HG03135 (cell line): ENCODE measurements around the gene SLC8A2.

Experiments
- ATAC-seq: cut with Tn5 transposase; IDR thresholded peaks from one replicate; pipeline ENCODE4 v1.9.1; 2021; ENCODE audit warnings: mild to moderate bottlenecking, moderate library complexity; ENCODE audit not compliant: unreplicated experiment

The SLC8A2 gene

DNA sequence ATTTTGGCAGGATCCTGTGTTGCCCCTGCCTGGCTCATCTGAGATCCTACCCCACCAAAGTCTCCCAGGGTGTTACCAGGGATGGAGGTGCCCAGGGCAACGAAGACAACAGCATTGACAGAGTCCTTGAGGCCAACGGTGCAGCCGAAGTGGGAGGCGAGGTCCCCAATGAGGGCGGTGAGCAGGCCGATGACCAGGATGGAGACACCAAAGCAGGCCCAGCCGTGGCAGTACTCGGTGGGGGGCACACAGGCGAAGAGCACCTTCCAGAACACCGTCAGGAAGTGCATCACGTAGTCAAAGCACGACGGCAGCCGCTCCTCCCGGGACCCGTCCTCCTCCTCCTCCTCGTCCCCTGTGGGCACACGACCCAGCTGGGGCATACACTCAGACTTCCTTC is 39.6 kb downstream of the SLC8A2 start:
- ATAC-seq, result no peak

DNA sequence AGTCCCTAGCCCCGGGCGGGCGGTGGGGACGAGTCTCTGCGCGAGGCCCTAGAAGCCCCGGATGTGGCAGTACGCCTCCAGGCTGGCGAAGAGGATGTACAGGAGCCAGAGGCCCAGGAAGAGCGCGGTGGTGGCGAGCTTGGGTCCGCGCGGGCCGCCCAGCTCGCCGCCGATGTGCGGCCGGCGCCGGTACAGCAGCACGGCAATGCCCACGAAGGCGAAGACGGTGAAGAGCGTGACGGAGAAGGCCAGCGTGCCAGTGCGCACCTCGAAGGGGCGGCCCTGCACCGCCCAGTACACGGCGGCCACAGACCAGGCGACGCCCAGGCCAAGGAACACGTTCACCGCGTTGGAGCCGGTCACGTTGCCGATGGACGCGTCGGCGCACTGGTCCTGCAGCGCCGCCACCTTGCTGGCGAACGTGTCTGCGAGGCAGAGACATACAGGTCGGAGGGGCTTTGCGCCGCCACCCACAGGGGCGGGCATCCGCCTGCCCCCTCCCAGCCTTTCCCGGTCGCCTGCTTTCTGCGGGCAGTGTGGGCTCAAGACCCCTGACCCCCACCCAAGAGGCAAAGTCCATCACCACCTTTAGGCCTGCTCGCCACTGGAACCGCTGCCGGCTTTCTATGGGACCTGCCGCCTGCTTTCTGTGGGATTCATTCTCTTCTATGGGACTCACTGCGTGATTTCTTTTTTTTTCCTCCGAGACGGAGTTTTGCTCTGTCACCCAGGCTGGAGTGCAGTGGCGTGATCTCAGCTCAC is 41.5 kb downstream of the SLC8A2 start:
- no peak for ATAC-seq

DNA sequence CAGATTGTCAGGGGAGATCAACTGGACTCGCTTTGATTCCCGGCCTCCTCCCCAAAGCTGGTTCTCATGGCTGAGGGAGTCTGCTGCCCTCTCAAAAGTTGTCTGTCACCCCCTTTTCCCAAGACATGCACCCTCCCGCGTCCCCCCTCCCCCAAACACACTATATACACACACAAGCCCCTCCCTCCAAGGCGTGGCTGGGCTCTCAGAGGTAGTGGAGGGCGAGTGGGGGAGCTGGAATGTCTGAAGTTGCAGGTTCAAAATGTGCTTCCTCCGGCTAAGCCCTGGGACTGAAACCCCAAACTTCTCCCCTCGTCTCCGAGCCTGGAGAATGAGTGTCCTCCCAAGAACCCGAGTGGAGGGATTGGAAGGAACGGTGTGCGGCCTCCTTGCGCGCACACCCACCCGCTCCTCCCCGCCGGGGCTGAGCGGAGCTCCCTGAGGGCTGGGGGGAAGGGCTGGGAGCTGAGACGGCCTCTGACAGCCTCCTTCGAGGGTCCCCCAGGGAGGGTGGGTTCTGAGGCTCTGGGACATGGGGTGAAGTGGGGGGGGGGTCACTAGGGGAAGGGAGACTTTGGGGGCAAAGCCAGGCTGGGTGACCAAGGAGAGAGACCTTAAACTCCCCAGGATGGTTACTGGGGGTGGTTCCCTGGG is 42.4 kb downstream of the SLC8A2 start:
- no peak for ATAC-seq

DNA sequence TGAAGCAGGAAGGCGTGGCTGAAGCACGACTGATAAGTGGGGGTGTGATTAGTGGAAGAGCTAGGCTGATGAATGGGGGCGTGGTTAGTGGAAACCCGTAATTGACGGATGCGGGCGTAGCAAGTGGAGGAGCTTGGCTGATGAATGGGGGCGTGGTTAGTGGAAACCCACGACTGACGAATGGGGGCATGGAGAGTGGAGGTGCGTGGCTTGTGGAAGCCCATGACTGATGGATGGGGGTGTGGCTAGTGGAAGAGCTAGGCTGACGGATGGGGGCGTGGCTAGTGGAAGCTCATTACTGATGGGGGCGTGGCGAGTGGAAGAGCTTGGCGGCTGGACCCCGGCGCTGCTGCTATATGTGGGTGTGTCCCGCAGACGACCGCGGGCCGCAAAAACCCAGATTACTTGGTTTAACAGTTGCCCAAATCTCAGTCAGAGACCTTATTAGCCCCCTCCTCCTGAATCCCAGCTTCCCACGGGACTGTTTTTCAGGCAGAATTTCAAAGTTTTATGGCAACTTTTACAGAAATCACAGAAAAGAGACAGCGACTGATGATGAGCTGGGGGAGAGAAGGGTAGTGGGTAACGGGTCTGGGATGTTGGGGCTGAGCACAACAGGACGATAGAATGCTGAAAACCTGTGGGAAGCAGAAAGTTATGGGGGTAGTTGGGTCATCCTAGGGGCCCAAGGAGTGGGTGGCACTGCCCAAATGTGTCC is 43.4 kb downstream of the SLC8A2 start:
- no peak for ATAC-seq

DNA sequence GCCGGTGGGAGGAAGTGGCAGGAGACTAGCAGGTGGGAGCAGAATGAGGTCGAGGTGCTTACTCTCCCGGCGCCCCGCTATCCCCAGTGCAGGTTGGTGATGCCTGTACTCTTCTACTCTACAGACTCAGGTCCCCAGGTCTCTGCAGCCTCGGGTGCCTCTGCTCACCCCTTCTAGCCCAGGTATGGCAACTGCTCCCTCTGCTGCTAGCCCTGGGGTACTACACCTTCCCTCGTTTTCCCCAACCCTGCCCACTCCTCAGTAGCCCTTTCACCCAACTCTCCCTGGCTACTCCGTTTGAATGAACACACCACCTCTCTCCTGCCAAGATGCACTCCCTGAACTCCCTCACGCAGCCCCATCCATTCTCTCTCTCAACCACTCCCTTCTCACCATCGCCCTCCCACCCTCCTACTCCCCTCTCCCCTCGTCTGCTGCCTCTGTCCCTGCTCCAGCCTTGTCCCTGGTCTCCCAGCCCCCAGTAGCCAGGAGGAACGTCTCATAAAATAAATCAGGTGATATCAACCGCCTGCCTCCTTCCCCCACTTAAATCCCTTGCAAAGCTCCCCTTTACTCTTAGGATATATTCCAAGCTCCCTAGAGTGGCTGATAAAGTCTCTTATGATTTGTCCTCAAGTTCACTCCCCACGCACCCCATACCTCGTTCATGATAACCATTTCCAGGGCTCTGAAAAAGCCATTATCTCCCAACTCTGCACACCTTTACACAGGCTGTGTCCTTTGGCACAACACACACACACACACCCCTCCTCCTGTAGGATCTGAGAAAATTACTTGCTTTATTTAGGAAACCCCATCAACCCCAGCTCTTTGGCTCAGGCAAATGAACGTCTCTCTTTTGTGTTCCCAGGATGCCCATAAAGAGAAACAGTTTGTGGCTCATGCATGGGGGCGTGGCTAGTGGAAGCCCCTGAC is 44.2 kb downstream of the SLC8A2 start:
- no peak for ATAC-seq

DNA sequence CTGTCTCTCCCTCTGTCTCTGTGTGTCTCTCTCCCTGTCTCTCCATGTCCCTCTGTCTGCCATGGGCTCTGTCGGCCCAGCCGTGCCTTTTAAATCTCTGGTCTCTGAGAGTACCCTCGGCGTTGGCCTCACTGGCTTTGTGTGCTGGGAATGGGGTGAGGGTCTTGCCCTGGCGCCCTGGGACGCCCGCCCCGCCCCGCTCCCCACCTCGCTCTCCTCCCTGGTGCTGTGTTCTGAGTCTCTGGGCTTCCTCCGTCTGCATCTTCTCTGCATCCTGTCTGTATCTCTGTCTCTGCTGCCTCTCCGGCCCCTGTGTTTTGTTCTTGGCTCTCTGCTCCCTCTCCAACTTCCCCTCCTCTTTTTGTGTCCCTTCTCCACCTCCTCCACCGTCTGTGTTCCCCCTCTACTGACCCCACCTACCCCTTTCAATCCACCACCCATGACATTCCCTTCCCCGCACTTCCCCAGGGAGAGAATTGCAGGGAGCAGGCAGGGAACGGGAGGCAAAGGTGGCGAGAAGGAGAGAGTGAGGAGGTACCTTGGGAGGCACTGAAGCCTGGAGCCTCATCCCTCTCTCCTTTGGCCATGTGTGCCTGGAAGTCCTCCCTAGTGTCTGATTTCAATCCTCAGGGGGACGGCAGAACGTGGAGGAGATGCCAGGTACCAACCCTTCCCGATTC is 48.4 kb downstream of the SLC8A2 start:
- no peak for ATAC-seq

DNA sequence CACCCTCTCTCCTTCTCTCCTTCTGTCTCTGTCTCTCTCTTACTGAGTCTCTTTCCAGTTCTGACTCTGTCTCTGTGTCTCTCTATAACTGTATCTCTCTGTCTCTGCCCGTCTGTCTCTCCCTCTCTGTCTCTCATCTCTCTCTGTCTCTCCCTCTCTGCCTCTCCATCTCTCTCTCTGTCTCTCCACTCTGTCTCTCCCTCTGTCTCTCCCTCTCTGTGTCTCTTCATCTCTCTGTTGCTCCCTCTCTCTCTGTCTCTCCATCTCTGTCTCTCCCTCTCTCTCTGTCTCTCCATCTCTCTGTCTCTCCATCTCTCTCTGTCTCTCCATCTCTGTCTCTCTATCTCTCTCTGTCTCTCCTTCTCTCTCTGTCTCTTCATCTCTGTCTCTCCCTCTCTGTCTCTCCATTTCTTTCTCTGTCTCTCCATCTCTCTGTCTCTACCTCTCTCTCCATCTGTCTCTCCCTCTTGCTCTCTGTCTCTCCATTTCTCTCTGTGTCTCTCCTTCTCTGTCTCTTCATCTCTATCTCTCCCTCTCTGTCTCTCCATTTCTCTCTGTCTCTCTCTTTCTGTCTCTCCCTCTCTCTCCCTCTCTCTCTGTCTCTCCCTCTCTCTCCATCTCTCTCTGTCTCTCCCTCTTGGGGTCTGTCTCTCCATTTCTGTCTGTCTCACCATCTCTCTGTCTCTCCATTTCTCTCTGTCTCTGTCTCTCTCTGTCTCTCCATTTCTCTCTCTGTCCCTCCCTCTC is 49.1 kb downstream of the SLC8A2 start:
- no peak for ATAC-seq

DNA sequence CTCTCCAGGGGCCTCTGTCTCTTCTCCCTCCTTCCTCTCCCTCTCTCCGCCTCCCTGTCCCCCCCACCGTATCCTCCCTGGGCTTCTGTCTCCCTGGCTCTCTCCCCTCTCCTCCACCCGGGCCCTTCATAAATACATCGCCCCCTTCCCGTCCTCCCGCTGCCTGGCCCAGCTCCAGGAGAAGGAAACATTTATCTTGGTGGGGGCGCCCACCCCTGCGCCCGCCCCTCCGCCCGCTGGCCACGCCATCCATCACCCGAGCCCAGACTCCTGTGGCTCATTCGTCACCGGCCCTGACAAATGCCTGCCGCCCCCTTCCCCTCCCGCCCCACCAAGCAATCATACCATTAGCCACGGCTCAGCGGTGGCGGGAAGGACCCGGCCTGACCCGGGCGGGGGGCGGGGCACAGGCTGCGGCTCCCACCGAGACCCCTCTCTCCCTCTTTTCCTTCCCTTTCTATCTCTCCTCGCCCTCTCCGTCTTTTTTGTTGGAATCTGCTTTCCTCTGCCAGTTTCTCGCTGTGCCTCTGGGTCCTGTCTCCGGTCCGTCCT is 49.8 kb downstream of the SLC8A2 start:
- ATAC-seq, result no peak

DNA sequence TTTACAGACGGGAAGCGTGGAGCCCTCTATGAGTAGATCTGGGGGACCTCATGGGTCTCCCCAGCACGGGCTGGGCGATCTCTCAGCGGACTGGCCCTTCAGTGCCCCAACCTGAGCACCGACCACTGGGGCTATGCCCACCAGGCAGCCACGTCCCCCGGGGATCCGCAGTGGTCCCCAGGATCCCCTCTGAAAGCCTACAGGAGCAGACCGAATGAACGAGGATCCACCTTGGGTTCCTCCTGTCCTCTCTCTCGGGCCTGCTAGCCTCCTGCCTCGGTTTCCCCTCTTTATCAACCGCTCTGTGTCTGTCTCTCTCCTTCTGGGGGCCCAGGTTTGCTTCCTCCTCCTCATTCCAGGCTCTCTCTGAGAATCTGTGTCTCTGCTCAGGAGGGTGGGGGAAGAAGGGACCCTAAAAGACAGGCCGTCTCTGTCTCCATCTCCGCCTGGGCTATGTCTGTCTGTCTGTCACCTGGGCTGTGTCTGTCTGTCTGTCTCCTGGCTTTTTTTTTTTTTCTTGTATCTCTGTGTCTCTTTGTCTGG is 50.4 kb downstream of the SLC8A2 start:
- no peak for ATAC-seq

DNA sequence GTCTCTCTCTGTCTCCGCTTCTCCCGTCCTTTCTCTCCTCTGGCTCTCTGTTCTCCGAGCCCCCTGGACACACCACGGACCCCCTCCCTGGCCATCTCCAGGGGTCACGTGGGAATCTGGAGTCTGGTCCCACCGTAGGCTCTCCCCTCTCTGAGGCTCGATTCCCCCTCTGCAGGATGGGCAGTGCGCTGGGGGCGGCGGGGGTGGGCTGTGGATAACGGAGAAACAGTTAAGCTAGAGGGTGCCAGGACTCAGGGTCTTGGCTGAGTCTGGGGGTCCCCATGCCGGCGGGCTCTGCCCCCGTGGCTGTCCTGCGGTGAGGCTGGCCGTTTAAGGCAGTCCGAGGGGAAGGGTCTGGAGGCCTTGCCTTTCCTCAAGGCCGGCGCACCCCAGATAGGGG is 51.9 kb downstream of the SLC8A2 start:
- ATAC-seq, result no peak

DNA sequence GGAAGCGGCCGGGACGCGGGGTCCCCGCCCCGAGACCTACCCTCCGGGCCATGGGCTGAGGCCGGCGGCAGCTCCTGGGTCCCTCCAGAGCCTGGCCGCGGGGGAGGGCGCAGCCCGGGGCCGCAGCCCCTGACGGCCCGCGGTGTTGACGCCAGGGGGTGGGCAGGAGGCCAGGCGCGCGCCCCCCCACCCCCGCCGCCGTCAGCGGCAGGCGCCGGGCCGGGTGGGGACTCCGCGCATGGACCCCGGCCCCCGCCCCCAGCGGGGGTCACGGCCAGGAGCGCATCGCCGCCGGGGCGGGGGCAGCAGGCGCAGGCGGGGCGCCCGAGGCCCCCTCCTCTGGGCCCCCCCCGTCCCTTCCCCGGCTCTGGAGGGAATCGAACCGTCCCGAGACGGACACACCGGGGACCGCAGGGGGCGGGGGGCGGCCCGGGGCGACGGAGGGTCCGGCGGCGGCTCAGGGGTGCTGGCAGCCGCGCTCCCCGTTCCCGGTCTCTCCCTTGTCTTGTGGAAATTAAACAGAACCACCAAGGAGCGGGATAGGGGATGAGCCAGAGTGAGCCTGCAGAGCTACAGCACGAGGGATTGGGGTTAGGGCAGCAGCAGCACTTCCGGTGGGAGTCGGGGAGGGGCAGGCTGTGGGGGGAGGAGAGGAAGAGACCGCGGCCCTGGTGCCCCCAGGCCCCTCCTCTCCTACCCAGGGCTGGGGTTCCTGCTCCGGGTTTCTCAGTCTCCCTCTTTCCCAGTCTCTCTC is 52.5 kb downstream of the SLC8A2 start, which contains the start of gene MEIS3:
Gene MEIS3, minus strand, starts transcription at position 498 of the 754 bp plus-strand sequence. Its CDS starts 446 bp downstream, at position 52.
- no peak for ATAC-seq

DNA sequence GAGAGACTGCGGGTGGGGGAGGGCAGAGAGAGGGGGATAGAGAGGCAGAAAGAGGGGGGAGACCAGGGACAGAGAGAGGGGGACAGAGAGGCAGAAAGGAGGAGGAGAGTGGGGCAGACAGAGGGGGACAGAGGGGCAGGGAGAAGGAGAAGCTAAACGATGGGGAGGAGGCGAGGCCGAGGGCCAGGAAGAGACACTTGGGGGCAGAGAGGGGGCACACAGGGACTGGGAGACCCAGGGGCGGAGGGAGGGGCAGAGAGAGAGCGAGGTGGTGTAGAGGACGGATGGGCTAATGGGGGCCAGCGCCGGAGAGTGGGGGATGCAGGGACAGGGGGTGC is 53.0 kb downstream of the SLC8A2 start:
- no peak for ATAC-seq

DNA sequence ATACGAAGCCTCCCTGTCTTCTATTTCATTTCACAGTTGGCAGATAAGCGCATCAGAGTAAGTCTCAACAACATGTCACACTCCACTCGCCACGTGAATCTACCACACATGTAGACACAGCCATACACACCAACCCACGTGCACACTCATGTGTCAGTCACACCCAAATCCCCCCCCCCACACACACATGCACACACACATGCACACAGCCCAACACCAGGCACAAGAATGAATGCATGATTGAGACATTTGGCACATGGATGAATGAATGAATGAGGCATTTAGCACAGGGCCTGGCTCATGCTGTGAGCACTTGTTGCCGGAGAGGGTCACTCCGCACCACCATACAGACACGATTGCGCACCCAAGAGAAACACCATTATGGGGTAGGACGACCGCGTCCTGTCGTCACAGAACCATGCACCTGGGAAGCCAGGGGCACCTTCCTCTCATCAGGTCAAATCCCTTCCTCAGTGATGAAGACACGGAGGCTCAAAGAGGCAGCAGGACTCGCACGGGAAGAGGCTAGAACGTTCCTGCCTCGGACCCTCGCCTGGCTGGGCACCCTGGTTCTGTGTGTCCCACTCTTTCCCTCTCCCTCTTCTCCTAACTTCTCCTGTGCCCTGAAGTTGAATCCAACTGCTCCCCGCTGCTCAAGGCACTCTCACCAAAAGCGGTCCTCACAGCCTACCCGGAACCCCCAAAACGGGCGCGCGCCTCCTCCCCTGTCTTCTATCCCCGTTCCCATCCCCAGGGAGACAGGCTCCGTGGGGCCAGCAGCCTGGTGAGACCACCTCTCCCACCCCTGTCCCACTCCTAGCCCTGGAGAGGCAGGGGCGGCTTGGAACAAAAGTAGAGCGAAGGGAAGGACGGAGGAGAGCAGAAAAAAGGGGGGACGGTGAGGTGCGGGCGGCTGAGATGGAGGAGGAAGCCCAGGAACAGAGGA is 53.7 kb downstream of the SLC8A2 start:
- no peak for ATAC-seq

DNA sequence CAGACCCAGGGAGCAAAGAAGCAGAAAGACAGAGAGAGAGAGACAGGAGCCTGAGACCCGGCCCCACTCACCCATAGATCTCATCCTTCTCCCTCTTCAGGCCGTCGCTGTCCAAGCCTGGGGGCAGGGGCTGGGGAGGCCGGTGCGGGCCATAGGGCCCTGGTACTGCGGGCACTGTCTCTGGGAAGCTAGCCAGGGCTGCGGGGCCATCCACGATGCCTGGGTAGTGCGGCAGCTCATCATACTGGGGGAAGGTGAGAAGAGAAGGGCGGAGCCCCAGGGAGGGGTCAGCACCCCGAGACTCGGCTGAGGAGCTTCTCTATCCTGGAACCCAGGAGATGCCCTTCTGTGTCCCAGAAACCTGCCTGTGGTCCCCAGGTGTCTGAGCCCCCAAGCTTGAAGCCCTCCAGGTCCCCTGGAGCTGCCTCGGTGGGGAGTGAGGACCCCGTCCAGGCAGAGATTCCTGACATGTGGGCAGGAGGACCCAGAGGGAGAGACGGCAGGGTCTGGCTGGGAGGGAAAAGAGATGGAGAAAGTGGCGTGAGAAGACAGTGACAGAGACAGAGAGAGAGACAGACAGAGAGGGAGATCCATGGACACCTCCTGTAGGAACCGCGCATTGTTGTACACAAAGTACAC is 54.5 kb downstream of the SLC8A2 start:
- no peak for ATAC-seq

DNA sequence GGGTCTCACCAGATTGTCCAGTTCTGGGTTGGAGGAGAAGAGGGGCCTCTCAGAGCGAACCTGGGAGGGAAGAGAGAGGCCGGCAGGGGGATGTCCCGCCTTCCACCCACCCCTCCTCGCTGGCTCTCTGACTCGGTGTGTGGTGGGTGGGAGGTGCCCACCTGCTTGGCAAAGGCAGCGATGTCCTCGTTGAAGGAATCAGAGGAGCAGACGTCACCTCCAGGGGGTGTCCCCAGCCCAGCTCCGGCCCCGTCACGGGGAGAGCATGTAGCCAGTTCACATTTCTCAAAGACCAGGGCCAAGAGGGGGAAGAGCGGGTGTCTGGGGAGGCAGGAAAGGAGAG is 55.1 kb downstream of the SLC8A2 start:
- ATAC-seq, result no peak

DNA sequence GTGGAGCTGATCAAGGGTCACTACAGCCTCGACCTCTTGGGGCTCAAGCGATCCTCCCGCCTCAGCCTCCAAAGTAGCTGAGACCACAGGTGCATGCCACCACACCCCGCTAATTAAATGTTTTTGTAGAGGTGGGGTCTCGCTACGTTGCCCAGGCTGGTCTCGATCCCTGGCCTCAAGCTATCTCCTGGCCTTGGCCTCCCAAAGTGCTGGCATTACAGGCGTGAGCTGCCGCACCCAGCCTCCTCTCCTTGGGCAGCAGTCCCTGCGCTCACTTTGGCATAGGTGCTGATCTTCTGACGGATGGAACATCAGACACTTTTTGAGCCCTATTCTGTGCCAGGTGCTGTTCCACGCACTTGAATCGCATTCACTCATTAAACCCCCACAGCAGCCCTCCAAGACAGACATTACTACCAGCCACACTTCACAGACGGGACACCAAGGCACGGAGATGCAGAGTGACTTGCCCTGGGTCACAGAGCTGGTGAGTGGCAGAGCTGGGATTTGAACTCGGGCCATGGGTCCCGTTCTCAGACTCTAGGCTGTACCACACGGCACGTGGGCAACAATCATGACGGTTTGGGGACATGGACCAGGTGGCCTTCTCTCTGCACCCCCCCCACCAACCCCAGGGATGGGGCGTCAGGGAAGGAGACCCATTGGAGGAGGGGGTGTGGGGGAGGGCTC is 55.6 kb downstream of the SLC8A2 start:
- ATAC-seq, result no peak
